Keratinocyte (primary cell): ENCODE data around the gene USP46. TPM values are rescaled to one million over a fixed set of nuclear protein-coding genes. Genes with fewer than 3 reads are reported as not detected.

ENCODE experiments used
- DNase-seq: peaks from one replicate; pipeline ENCODE4 v3.0.0-alpha.2; 2011; ENCODE audit warnings: low read depth, missing footprints, low spot score
- FAIRE-seq: peaks from 2 replicates; lab custom pipeline; 2011; peaks lifted over from hg19 to GRCh38; lab: Jason Lieb, UNC
- H2AFZ ChIP-seq: 2 replicates; pipeline ENCODE4 v1.6.0; 2012; ENCODE audit warnings: low read length, control low read depth, inconsistent platforms; ENCODE audit not compliant: control insufficient read depth
- H3K27ac ChIP-seq: 2 replicates; pipeline ENCODE4 v1.5.1; 2011; ENCODE audit warnings: low read length; ENCODE audit not compliant: control insufficient read depth, insufficient read depth
- H3K27me3 ChIP-seq: 3 replicates; pipeline ENCODE4 v1.6.0; 2011; ENCODE audit warnings: low read length; ENCODE audit not compliant: control insufficient read depth, insufficient read depth; ENCODE audit errors: extremely low read depth
- H3K36me3 ChIP-seq, 2 experiments: 2 replicates in 1 of 2; 3 replicates in 1 of 2; pipeline ENCODE4 v1.5.1; 2011; ENCODE audit warnings: low read length in 2 of 2, mild to moderate bottlenecking in 1 of 2; ENCODE audit not compliant: control insufficient read depth in 2 of 2, insufficient read depth in 2 of 2; ENCODE audit errors: extremely low read depth in 1 of 2
- H3K4me1 ChIP-seq: 3 replicates; pipeline ENCODE4 v1.5.1; 2011; ENCODE audit warnings: low read length; ENCODE audit not compliant: control insufficient read depth, insufficient read depth; ENCODE audit errors: extremely low read depth
- H3K4me2 ChIP-seq: 3 replicates; pipeline ENCODE4 v1.6.0; 2011; ENCODE audit warnings: low read depth, low read length; ENCODE audit not compliant: control insufficient read depth, insufficient read depth; ENCODE audit errors: extremely low read depth
- H3K4me3 ChIP-seq, 3 experiments: fragments of 200-600 bp in 1 of 3; sonication (generic) in 1 of 3; 2 replicates in 2 of 3; 3 replicates in 1 of 3; pipeline ENCODE4 v1.5.1; 2011 to 2016; ENCODE audit warnings: low read length in 3 of 3, mild to moderate bottlenecking in 3 of 3, control low read depth in 2 of 3, inconsistent platforms in 1 of 3, low read depth in 1 of 3, mixed read lengths in 1 of 3, mixed run types in 1 of 3, moderate library complexity in 1 of 3; ENCODE audit not compliant: control insufficient read depth in 2 of 3, insufficient read depth in 2 of 3; ENCODE audit errors: extremely low read depth in 1 of 3
- H3K79me2 ChIP-seq: 2 replicates; pipeline ENCODE4 v1.6.0; 2012; ENCODE audit warnings: low read length; ENCODE audit not compliant: control insufficient read depth, insufficient read depth
- H3K9ac ChIP-seq: 3 replicates; pipeline ENCODE4 v1.6.0; 2011; ENCODE audit warnings: low read length; ENCODE audit not compliant: control insufficient read depth, insufficient read depth; ENCODE audit errors: extremely low read depth
- H3K9me1 ChIP-seq: 3 replicates; pipeline ENCODE4 v1.6.0; 2011; ENCODE audit warnings: low read length; ENCODE audit not compliant: control insufficient read depth, insufficient read depth; ENCODE audit errors: extremely low read depth
- H3K9me3 ChIP-seq: 2 replicates; pipeline ENCODE4 v1.5.1; 2012; ENCODE audit warnings: low read depth, low read length; ENCODE audit not compliant: control insufficient read depth
- H4K20me1 ChIP-seq: 3 replicates; pipeline ENCODE4 v1.6.0; 2011; ENCODE audit warnings: low read length; ENCODE audit not compliant: control insufficient read depth, insufficient read depth; ENCODE audit errors: extremely low read depth
- EZH2 ChIP-seq: IDR thresholded peaks from one replicate; pipeline ENCODE4 v1.6.1; 2012; ENCODE audit warnings: inconsistent platforms, mild to moderate bottlenecking, low read length, moderate library complexity
- dilution Hi-C: fragments of 300-500 bp; cut with MboI; formaldehyde crosslinking; loops from one replicate; pipeline ENCODE4 v1.7.0; 2020; ENCODE audit warnings: low sequenced_read_pairs; ENCODE audit not compliant: extremely low pct_ligation_motif_present
- polyA plus RNA-seq, 5 experiments: library from polyadenylated mRNA; depleted of rRNA in 3 of 5; stranded (reverse) in 3 of 5; stranded (forward) in 1 of 5; unstranded in 1 of 5; fragments of >200 nt; gene quantifications; 1 replicate in 1 of 5; 2 replicates in 3 of 5; 3 replicates in 1 of 5; pipeline versions ENCODE4 v1.2.1 to v1.2.3, GENCODE V29; 2011 to 2012; ENCODE audit warnings: missing spikeins in 2 of 5, low read depth in 1 of 5, low replicate concordance in 1 of 5
- TF ChIP-seq, protein P1 (sequence below), 3 experiments: IDR thresholded peaks in 1 of 3; conservative IDR thresholded peaks in 1 of 3; optimal IDR thresholded peaks in 1 of 3; 2 replicates in 2 of 3; 3 replicates in 1 of 3; pipeline versions ENCODE3 to v1.5.1; 2011; ENCODE audit warnings: low read length in 3 of 3, mild to moderate bottlenecking in 3 of 3, moderate library complexity in 2 of 3, control low read depth in 1 of 3, inconsistent platforms in 1 of 3; ENCODE audit not compliant: insufficient read depth in 2 of 3; ENCODE audit errors: extremely low read depth in 1 of 3

USP46 gene
- polyA plus RNA-seq, 1 donor (not counting 4 experiments of a cell fraction or from before 2014, with no cell fraction given) = 20.4 TPM

DNA sequence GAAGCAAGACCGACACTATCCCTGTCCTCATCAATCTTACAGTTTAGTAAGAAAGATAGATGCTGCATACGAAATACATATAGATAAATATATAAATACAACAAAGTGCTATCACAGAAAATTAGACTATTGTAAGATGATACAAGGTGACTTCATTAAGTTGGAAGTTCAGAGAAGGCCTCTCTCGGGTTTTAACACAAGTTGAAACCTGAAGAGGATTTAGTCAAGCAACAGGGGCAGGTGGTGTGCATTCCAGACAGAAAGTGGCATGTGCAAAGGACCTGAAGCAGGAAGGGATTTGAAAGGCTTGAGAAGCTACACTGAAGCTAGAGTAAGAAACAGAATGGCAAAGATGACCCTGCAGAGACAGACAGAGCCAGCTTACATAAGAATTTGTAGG lies 36.5 kb downstream of the USP46 start:
- no peaks in the 10 kb centered on the region for H3K27me3 ChIP-seq
- H3K9ac ChIP-seq = no peak overlapping the region
- no peaks in the 10 kb centered on the region for H4K20me1 ChIP-seq
- TF ChIP-seq, protein P1, sequence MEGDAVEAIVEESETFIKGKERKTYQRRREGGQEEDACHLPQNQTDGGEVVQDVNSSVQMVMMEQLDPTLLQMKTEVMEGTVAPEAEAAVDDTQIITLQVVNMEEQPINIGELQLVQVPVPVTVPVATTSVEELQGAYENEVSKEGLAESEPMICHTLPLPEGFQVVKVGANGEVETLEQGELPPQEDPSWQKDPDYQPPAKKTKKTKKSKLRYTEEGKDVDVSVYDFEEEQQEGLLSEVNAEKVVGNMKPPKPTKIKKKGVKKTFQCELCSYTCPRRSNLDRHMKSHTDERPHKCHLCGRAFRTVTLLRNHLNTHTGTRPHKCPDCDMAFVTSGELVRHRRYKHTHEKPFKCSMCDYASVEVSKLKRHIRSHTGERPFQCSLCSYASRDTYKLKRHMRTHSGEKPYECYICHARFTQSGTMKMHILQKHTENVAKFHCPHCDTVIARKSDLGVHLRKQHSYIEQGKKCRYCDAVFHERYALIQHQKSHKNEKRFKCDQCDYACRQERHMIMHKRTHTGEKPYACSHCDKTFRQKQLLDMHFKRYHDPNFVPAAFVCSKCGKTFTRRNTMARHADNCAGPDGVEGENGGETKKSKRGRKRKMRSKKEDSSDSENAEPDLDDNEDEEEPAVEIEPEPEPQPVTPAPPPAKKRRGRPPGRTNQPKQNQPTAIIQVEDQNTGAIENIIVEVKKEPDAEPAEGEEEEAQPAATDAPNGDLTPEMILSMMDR (optimal IDR thresholded peaks at IDR 0.05 in 1 of 3, IDR thresholded peaks at IDR 0.05 in 1 of 3, conservative IDR thresholded peaks at IDR 0.05 in 1 of 3; ENCODE audit: extremely low read depth in 1 of 3, insufficient read depth in 2 of 3, low read length in 3 of 3) = no peak
- no peak for TF ChIP-seq EZH2
- no peak for FAIRE-seq
- no peak overlapping the region for H3K4me2 ChIP-seq
- H3K36me3 ChIP-seq = no peaks in the 10 kb centered on the region
- H3K27ac ChIP-seq = no peak overlapping the region
- no peaks in the 10 kb centered on the region for H3K9me3 ChIP-seq
- H3K4me1 ChIP-seq = no peaks in the 10 kb centered on the region
- no peak for DNase-seq
- dilution Hi-C loops = no loop called here
- no peak overlapping the region for H3K4me3 ChIP-seq
- H3K79me2 ChIP-seq = no peaks in the 10 kb centered on the region
- no peaks in the 10 kb centered on the region for H3K9me1 ChIP-seq
- no peak overlapping the region for H2AFZ ChIP-seq

DNA sequence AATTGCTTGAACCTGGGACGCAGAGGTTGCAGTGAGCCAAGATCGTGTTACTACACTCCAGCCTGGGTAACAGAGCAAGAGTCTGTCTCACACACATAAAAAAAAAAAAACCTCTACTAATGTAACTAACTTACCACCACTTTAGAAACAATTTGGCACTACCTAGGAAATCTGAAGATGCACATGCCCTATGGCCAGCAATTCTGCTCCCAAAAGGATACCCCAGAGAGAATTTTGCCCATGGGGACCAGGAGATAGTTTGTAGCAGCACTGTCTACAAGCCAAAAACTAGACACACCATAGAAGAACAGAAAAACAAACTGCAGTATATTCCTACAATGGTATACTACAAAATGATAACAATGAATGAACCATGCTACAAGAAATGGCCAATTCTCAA lies 37.5 kb downstream of the USP46 start:
- no peak overlapping the region for H3K4me3 ChIP-seq
- no peaks in the 10 kb centered on the region for H4K20me1 ChIP-seq
- no peak overlapping the region for H3K9ac ChIP-seq
- H3K9me1 ChIP-seq = no peaks in the 10 kb centered on the region
- TF ChIP-seq, protein P1 (optimal IDR thresholded peaks at IDR 0.05 in 1 of 3, IDR thresholded peaks at IDR 0.05 in 1 of 3, conservative IDR thresholded peaks at IDR 0.05 in 1 of 3; ENCODE audit: extremely low read depth in 1 of 3, insufficient read depth in 2 of 3, low read length in 3 of 3) = no peak
- TF ChIP-seq EZH2 = no peak
- no peaks in the 10 kb centered on the region for H3K27me3 ChIP-seq
- no peaks in the 10 kb centered on the region for H3K4me1 ChIP-seq
- DNase-seq (no peak), FAIRE-seq (no peak)
- H2AFZ ChIP-seq = no peak overlapping the region
- H3K4me2 ChIP-seq = no peak overlapping the region
- H3K9me3 ChIP-seq = no peaks in the 10 kb centered on the region
- no peaks in the 10 kb centered on the region for H3K79me2 ChIP-seq
- dilution Hi-C loops = no loop called here
- no peaks in the 10 kb centered on the region for H3K36me3 ChIP-seq
- H3K27ac ChIP-seq = no peak overlapping the region
